HepG2 (cell line): ENCODE results near the gene ELL. TPM values are rescaled to one million over a fixed set of nuclear protein-coding genes. Genes with fewer than 3 reads are reported as not detected.

Experiments
- BHLHE40 ChIP-seq: IDR thresholded peaks from 2 replicates; pipeline ENCODE4 v1.6.1; 2011; ENCODE audit warnings: low read length, improper control_type of control experiment
- NFAT5 ChIP-seq: sonication (generic); formaldehyde crosslinking; IDR thresholded peaks from 2 replicates; pipeline ENCODE4 v1.4.0; 2020; ENCODE audit warnings: missing genetic modification reagents
- PBX3 ChIP-seq: sonication (generic); formaldehyde crosslinking; IDR thresholded peaks from 2 replicates; pipeline ENCODE4 v1.8.1; 2023; ENCODE audit warnings: missing genetic modification reagents, inconsistent platforms, borderline replicate concordance
- SNRNP70 ChIP-seq: fragments of 200-400 bp; formaldehyde crosslinking; IDR thresholded peaks from 2 replicates; pipeline ENCODE4 v1.6.1; 2017; ENCODE audit warnings: mild to moderate bottlenecking, low read depth, low read length, moderate library complexity
- ZBTB20 ChIP-seq: sonication (generic); formaldehyde crosslinking; IDR thresholded peaks from 2 replicates; pipeline ENCODE4 v1.8.1; 2023; ENCODE audit warnings: missing genetic modification reagents, low read depth, mild to moderate bottlenecking, borderline replicate concordance
- ZBTB21 ChIP-seq: sonication (generic); formaldehyde crosslinking; IDR thresholded peaks from 2 replicates; pipeline ENCODE4 v1.4.0; 2020; ENCODE audit warnings: missing genetic modification reagents
- ZBTB33 ChIP-seq: sonication (generic); formaldehyde crosslinking; IDR thresholded peaks from 2 replicates; pipeline ENCODE4 v1.4.0; 2020; ENCODE audit warnings: missing genetic modification reagents
- ZNF280D ChIP-seq: sonication (generic); formaldehyde crosslinking; IDR thresholded peaks from 2 replicates; pipeline ENCODE4 v1.5.1; 2020; ENCODE audit warnings: mild to moderate bottlenecking, missing genetic modification reagents
- ZNF282 ChIP-seq: fragments of 450-650 bp; IDR thresholded peaks from 2 replicates; pipeline ENCODE4 v1.6.1; 2018; ENCODE audit not compliant: partially characterized antibody
- ZNF567 ChIP-seq: sonication (generic); formaldehyde crosslinking; IDR thresholded peaks from 2 replicates; pipeline ENCODE4 v1.8.1; 2023; ENCODE audit warnings: mild to moderate bottlenecking, missing genetic modification reagents, borderline replicate concordance
- polyA plus RNA-seq, 8 experiments: library from polyadenylated mRNA; depleted of rRNA in 3 of 8; stranded (reverse) in 7 of 8; unstranded in 1 of 8; fragments of >200 nt; fragmentation: Illumina TruSeq in 4 of 8; extraction: Trizol in 4 of 8; gene quantifications; 2 replicates each; pipeline versions ENCODE4 v1.2.1 to v1.2.3, GENCODE V29; 2011 to 2016; ENCODE audit warnings: low read depth in 4 of 8, missing spikeins in 1 of 8, mixed read lengths in 1 of 8; ENCODE audit not compliant: insufficient read depth in 1 of 8
- total RNA-seq, 5 experiments: library from RNA; depleted of rRNA; stranded (reverse); fragments of >200 nt; fragmentation: Illumina TruSeq; extraction: Trizol; gene quantifications; 2 replicates each; pipeline ENCODE4 v1.2.3, GENCODE V29; 2016; ENCODE audit warnings: low read depth in 1 of 5

ELL gene
- total and polyA plus RNA-seq, 2 of the 13 experiments (the other 11 are each of a cell fraction or from before 2014, with no cell fraction given) = 3.7 to 5.4 TPM

GRCh38 chr19:18557411-18558201, 35.7 kb upstream of the ELL start, which contains the start of gene KXD1 (continued):
- TF ChIP-seq SNRNP70 (no peak), PBX3 (no peak), NFAT5 (CRISPR knock-in tag) (0 out of 2 replicates have a peak, but pooled peaks have one; percentile 2), BHLHE40 (peak; percentile 13; the same call in 1 of the 2 replicates), ZBTB33 (CRISPR knock-in tag) (peak; percentile 11; the same call in 1 of the 2 replicates), ZBTB21 (CRISPR knock-in tag) (no peak), ZNF282 (no peak), ZBTB20 (CRISPR knock-in tag) (peak; percentile 69; the same call in 1 of the 2 replicates), ZNF567 (CRISPR knock-in tag) (no peak), ZNF280D (CRISPR knock-in tag) (peak; percentile 54; the same call in 1 of the 2 replicates)
